Measurements from ENCODE around the gene MSL1.

MSL1 gene

DNA sequence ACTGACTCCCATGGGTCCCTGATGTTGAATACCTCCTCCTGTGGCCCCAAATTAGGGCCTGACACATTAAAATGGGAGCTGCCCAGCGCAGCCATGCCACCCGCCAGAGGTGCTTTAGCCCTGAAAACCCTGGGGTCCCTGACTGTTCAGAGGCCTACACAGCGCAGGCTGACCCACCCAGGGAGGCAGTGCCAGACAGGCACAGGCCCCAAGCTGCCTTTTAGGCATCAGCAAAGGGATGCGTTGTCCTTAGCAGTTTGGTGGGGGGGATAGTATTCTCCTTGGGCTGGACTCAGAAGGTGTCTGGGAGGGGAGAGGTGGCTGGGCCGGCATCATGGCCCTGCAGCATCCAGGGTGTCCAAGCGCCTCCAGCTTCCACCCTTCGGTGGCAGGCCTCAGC is 56.9 kb downstream of the MSL1 start:
- no peak for DNase-seq

GRCh38 chr17:40179923-40180659 is 58.3 kb downstream of the MSL1 start:
- no peak for DNase-seq

DNA sequence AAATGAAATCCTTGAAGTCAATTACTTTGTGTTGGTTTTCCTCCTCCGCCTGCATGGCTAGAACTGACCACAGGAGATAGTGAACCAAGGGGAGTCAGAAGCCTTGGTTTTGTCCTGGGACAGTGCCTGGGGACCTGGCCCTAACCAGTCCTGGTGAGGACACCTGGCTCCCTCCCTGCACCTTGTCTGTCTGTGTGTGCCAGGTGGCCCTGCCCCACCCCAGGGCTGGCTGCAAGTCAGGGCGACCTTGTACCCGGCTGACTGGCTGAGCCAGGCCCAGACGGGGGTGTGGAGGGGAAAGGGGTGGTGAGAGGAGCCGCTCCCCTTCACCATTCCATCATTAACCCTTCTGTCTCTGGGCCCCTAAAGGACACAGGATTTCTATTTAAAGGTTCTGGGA is 58.9 kb downstream of the MSL1 start:
- no peak for DNase-seq

DNA sequence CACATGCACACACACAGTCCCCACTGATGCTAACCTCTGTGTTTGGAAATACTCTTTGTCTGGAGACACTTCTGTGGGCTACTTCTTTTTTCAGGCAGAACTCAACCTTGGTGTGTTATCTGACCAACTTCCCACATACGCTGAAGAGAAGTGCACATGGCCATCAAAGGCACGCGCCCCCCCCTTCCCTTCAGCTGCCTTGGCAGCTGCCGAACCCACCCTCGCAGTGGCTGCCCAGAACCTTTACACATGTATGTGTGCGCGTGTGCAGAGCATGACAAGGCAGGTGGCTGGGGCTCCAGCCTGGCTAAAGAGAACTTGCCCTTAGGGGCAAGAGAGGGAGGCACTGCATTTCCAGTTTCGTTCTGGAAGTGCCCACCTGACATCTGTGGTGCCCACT is 59.4 kb downstream of the MSL1 start:
- DNase-seq: no peak

DNA sequence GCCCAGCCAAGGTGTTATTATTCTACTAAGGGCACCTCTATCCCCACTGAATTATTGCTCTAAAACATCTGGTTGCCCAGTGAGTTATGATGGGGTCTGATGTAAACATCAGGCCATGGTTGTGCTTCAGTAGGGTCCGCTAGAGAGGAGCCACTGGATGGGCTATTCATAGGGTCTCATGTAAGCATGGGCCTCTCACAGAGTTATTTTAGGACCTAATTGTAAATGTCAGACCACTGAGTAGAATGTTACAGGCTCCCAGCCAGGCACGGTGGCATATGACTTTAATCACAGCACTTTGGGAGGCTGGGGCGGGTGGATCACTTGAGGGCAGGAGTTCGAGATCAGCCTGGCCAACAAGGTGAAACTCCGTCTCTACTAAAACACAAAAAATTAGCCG is 60.8 kb downstream of the MSL1 start:
- DNase-seq: no peak
